Caco-2 (cell line): Measurements from ENCODE around the gene CLEC1A. TPM values are rescaled to one million over a fixed set of nuclear protein-coding genes. Genes with fewer than 3 reads are reported as not detected.

Source experiments
- BruUV-seq: library from RNA; stranded (reverse); fragments of 400-500 nt; replicated peaks from 2 replicates; lab custom pipeline; 2021; lab: Mats Ljungman, UMichigan
- CTCF ChIA-PET: fragments of 300-600 bp; sonication (Branson Sonifier 250); formaldehyde crosslinking; loops from one replicate; lab custom pipeline; 2022; ENCODE audit warnings: antibody characterized with exemption; lab: Charles Lee
- POLR2A ChIA-PET: fragments of 300-600 bp; sonication (Branson Sonifier 250); formaldehyde crosslinking; loops from one replicate; lab custom pipeline; 2022; ENCODE audit warnings: antibody characterized with exemption; lab: Charles Lee
- DNase-seq, 2 experiments: peaks; one replicate each; pipeline versions ENCODE4 v3.0.0 to v3.0.0-alpha.2; 2020 to 2022
- H3K27me3 ChIP-seq: replicated peaks from 2 replicates; pipeline ENCODE4 v1.6.0; 2011; ENCODE audit warnings: low read length; ENCODE audit not compliant: control insufficient read depth, insufficient read depth
- H3K36me3 ChIP-seq: 2 replicates; pipeline ENCODE4 v1.5.1; 2011; ENCODE audit warnings: low read length; ENCODE audit not compliant: control insufficient read depth, insufficient read depth
- H3K4me1 ChIP-seq: fragments of 250-450 bp; sonication (Bioruptor Pico); 2 replicates; pipeline ENCODE4 v1.5.1; 2020; ENCODE audit warnings: mild to moderate bottlenecking
- H3K4me3 ChIP-seq: 2 replicates; pipeline ENCODE4 v1.5.1; 2011; ENCODE audit warnings: low read depth, mild to moderate bottlenecking, control low read depth, low read length
- H3K9me3 ChIP-seq: fragments of 250-450 bp; sonication (Bioruptor Pico); 2 replicates; pipeline ENCODE4 v1.5.1; 2020; ENCODE audit warnings: mild to moderate bottlenecking, moderate library complexity
- H3K27ac Mint-ChIP-seq: one replicate; pipeline ENCODE4 v1.8.0; 2022; ENCODE audit warnings: mixed read lengths; ENCODE audit not compliant: unreplicated experiment
- H3K27me3 Mint-ChIP-seq: one replicate; pipeline ENCODE4 v1.8.0; 2022; ENCODE audit warnings: mixed read lengths; ENCODE audit not compliant: insufficient read depth, unreplicated experiment
- H3K36me3 Mint-ChIP-seq: one replicate; pipeline ENCODE4 v1.8.0; 2022; ENCODE audit warnings: mild to moderate bottlenecking, mixed read lengths; ENCODE audit not compliant: insufficient read depth, unreplicated experiment
- H3K4me1 Mint-ChIP-seq: one replicate; pipeline ENCODE4 v1.8.0; 2022; ENCODE audit warnings: low read depth, mixed read lengths; ENCODE audit not compliant: unreplicated experiment
- H3K4me3 Mint-ChIP-seq: one replicate; pipeline ENCODE4 v1.8.0; 2022; ENCODE audit warnings: mild to moderate bottlenecking, moderate library complexity, mixed read lengths; ENCODE audit not compliant: unreplicated experiment
- H3K9me3 Mint-ChIP-seq: one replicate; pipeline ENCODE4 v1.8.0; 2022; ENCODE audit warnings: mixed read lengths; ENCODE audit not compliant: unreplicated experiment
- CTCF ChIP-seq, 2 experiments: fragments of 200-600 bp in 1 of 2; IDR thresholded peaks; 1 replicate in 1 of 2; 2 replicates in 1 of 2; pipeline versions ENCODE4 v1.5.1 to v1.8.0; 2011 to 2022; ENCODE audit warnings: antibody characterized with exemption in 1 of 2, control low read depth in 1 of 2, inconsistent platforms in 1 of 2, low read depth in 1 of 2, low read length in 1 of 2, mild to moderate bottlenecking in 1 of 2, moderate library complexity in 1 of 2; ENCODE audit not compliant: insufficient read depth in 1 of 2, severe bottlenecking in 1 of 2, unreplicated experiment in 1 of 2
- intact Hi-C: fragments of 100-400 bp; cut with micrococcal nuclease; formaldehyde crosslinking; loops from one replicate; pipeline ENCODE4 v1.10.0; 2022; ENCODE audit not compliant: unreplicated experiment
- total RNA-seq: library from RNA; stranded (reverse); gene quantifications from 2 replicates; pipeline ENCODE4 v1.2.3, GENCODE V29; 2022

The CLEC1A gene
- total RNA-seq, 1 experiment from 2014 or later, result not detected

GRCh38 chr12:10072131-10072530 is 26.7 kb downstream of the CLEC1A start:
- H3K27ac Mint-ChIP-seq, result no peak overlapping the region

GRCh38 chr12:10070380-10070779 is 28.4 kb downstream of the CLEC1A start:
- H3K4me1 Mint-ChIP-seq, result no peaks in the 10 kb centered on the region
- DNase-seq, result no peak
- H3K36me3 Mint-ChIP-seq, result no peaks in the 10 kb centered on the region
- ChIA-PET POLR2A (no interaction called here), CTCF (no interaction called here)
- H3K9me3 Mint-ChIP-seq, result no peaks in the 10 kb centered on the region
- H3K4me3 Mint-ChIP-seq, result no peak overlapping the region
- intact Hi-C loops, result no loop called here
- no peaks in the 10 kb centered on the region; the same call in 1 of the 2 replicates for H3K27me3 ChIP-seq
- BruUV-seq, result no TSS peak
- peaks cover 39% of the 10 kb centered on the region for H3K27me3 Mint-ChIP-seq
- no peaks in the 10 kb centered on the region for H3K9me3 ChIP-seq
- TF ChIP-seq CTCF (IDR thresholded peaks at IDR 0.05; ENCODE audit: insufficient read depth in 1 of 2, low read depth in 1 of 2, low read length in 1 of 2, severe bottlenecking in 1 of 2, unreplicated experiment in 1 of 2), result no peak
- H3K4me1 ChIP-seq, result no peaks in the 10 kb centered on the region
- no peak overlapping the region for H3K4me3 ChIP-seq
- no peaks in the 10 kb centered on the region for H3K36me3 ChIP-seq
- no peak overlapping the region for H3K27ac Mint-ChIP-seq

More at GRCh38 chr12:10072131-10072530, 26.7 kb downstream of the CLEC1A start:
- Histone ChIP-seq H3K4me1 (no peaks in the 10 kb centered on the region), H3K27me3 (no peaks in the 10 kb centered on the region; the same call in 1 of the 2 replicates), H3K9me3 (no peaks in the 10 kb centered on the region), H3K4me3 (no peak overlapping the region), H3K36me3 (no peaks in the 10 kb centered on the region)
- no peak for TF ChIP-seq CTCF (IDR thresholded peaks at IDR 0.05; ENCODE audit: insufficient read depth in 1 of 2, low read depth in 1 of 2, low read length in 1 of 2, severe bottlenecking in 1 of 2, unreplicated experiment in 1 of 2)
- peaks cover 36% of the 10 kb centered on the region for H3K27me3 Mint-ChIP-seq
- no peaks in the 10 kb centered on the region for H3K36me3 Mint-ChIP-seq
- no peak overlapping the region for H3K4me3 Mint-ChIP-seq
- ChIA-PET POLR2A (no interaction called here), CTCF (no interaction called here)
- no peaks in the 10 kb centered on the region for H3K9me3 Mint-ChIP-seq
- no peaks in the 10 kb centered on the region for H3K4me1 Mint-ChIP-seq
- intact Hi-C loops, result no loop called here
- no TSS peak for BruUV-seq
- no peak for DNase-seq

- CTCF ChIA-PET, result no interaction called here
- H3K4me3 Mint-ChIP-seq, result no peak overlapping the region
Measured at GRCh38 chr12:10069976-10070375, 28.8 kb downstream of the CLEC1A start.

More at GRCh38 chr12:10069976-10070375, 28.8 kb downstream of the CLEC1A start:
- intact Hi-C loops, result no loop called here
- H3K4me1 Mint-ChIP-seq, result no peaks in the 10 kb centered on the region
- no peak for TF ChIP-seq CTCF (IDR thresholded peaks at IDR 0.05; ENCODE audit: insufficient read depth in 1 of 2, low read depth in 1 of 2, low read length in 1 of 2, severe bottlenecking in 1 of 2, unreplicated experiment in 1 of 2)
- Histone ChIP-seq H3K4me1 (no peaks in the 10 kb centered on the region), H3K27me3 (no peaks in the 10 kb centered on the region; the same call in 1 of the 2 replicates), H3K9me3 (no peaks in the 10 kb centered on the region), H3K4me3 (no peak overlapping the region), H3K36me3 (no peaks in the 10 kb centered on the region)
- POLR2A ChIA-PET, result no interaction called here
- BruUV-seq, result no TSS peak
- DNase-seq, result no peak
- H3K27ac Mint-ChIP-seq, result no peak overlapping the region
- no peaks in the 10 kb centered on the region for H3K36me3 Mint-ChIP-seq
- no peaks in the 10 kb centered on the region for H3K9me3 Mint-ChIP-seq
- H3K27me3 Mint-ChIP-seq, result peaks cover 42% of the 10 kb centered on the region
